ENCODE data around the gene CIBAR2.

The CIBAR2 gene

DNA sequence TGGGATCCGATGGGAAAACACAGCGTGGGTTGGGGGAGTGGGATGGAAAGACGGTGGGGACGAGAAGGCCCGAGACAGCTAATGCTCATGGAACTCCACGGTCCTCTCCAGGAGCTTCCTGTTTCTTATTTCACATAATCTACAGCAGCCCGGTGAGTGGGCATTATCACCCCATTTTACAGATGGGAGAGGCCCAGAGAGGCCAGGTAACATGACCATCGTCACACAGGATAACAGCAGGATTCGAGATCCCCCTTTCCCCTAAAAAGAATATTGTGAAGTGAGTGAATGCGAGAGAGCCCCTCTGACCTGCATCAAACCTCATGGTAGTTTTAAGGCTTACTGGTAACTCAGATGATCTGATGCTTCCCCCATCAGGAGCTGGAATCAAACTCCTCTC, 12.0 kb downstream of the CIBAR2 start:
- no peak for DNase-seq

DNA sequence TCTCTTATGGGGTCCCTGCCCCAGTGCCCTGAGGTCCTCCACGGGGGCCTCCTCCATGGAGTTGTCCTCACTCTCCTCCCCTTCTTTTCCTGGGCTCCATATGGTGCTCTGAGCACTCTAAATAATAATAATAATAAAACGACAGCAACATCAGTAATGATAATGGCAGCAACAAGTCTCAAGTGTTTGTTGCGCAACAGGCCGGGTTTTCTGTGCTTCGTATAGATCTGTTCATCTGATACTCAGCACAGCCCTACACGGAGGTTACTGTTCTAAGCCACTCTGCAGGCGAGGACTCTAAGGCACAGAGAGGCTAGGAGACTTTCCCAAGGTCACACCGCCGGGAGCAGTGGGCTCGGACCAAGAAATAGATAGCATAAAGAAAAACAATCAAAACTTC, 13.7 kb downstream of the CIBAR2 start:
- DNase-seq: no peak

DNA sequence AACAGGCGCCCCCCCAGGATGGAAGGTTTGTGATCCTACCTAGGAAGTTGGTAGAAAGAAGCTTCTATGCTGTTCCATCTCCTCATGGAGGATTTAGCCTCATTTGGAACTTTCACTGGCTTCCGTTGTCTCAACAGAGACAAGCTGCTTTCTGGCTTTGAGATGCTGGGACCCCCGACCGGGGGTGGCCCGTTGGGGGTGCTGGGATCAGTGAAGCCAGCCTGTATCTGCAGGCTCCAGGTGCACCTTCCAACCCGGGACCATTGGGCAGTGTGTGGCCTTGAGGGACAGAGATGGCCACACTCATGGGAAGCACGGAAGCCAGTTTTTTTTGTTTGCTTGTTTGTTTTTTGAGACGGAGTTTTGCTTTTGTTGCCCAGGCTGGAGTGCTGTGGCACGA, 15.4 kb downstream of the CIBAR2 start:
- no peak for DNase-seq

DNA sequence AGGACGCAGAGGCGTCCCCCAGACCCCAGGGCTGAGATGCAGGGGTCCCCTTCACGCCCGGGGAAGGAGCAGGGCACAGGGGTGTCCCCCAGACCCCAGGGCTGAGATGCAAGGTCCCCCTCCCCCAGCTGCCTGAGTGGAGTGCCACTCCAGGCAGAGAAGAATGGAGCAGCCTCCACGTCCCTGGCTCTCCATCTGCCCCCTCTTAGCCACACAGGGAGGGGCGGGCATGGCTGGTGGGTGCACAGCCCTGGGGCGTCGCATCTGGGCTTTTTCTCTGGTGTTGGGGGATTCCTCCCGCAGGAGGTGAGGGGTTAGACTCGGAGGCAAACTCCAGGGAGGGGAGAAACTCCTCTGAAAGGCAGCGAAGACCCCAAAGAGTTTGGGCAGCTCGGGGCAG, 17.5 kb downstream of the CIBAR2 start:
- no peak for DNase-seq

DNA sequence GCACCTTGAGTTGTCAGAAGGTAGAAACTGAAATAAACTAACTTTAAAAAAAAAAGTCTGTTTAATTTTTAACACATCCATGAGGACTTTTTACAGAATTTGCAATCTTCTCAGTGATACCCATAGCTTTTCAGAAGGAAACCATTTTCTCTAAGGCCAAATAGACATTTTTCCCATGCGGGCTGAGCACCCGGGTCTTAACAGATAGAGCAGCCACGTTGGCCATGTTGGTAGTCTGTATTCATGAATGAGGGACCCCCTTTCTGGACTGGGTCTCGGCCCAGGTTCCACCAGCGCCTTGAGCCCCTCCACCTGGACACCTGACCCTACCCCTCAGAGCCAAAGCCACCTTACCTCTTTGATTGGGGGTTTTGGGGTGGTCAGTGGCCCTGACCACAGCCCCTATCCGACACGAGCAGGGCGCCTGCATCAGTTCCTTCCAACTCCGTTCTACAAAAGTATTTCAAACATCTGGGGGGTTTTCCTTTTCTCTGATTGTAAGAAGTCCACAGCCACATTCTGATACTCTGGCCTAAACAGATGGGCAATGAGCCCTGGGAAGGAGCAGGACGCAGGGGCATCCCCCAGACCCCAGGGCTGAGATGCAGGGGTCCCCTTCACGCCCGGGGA, 18.0 kb downstream of the CIBAR2 start:
- DNase-seq: no peak

- no peak for DNase-seq
Observed at GRCh38 chr16:85093705-85094104, 18.6 kb downstream of the CIBAR2 start.

- no peak for DNase-seq
Observed at GRCh38 chr16:85092851-85093250, 19.4 kb downstream of the CIBAR2 start.

- DNase-seq: no peak
Observed at GRCh38 chr16:85092309-85092708, 20.0 kb downstream of the CIBAR2 start.

GRCh38 chr16:85091522-85091910, 20.8 kb downstream of the CIBAR2 start:
- no peak for DNase-seq

DNA sequence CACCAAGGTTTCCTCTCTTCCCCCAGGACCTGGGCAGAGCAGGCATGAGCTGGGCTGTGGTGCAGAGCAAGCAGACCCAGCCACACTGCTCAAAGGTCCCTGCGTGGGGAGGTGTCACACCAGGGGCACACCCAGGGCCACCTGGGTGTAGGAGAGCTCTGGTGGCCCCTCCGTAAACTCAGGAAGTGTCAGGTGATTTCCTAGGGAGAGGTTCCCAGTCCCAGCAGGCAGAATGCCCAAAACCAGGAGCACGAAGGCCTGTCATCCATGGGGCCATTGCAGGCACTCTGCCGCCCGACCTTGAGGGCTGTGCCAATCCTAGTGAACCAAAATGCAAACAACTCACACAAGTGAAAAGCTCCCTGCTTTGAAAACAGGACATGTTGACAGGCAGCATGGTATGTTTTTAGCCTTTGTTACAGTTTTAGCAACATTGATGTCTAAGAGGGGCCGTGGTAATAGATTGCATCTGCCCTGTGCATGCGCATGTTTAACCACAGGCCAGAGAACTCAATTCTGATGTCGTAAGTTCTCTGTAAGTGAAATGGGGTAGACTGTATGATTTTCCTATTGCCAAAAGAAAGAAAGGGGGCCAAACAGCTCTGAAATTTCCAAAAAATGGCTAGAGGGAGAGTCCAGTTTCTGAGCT, 21.3 kb downstream of the CIBAR2 start:
- no peak for DNase-seq

DNA sequence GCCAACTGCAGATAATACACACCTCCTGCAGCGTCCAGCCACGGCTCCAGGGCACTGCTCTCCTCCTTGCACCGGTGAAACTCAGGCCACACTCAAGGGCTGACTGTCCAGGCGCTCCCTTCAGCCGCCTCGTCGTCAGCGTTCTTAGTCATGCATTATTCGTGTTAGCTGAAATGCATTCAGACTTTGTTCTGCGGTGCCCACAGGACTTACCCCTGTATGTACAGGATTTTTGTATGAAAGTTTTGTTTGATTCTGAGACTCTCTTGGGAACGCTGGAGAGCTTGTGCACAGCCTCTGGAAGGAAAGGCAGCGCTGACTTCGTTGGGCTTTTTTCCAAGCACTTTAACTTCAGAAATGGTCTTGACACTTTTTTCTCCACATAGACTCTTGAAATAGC, 22.1 kb downstream of the CIBAR2 start:
- no peak for DNase-seq

DNA sequence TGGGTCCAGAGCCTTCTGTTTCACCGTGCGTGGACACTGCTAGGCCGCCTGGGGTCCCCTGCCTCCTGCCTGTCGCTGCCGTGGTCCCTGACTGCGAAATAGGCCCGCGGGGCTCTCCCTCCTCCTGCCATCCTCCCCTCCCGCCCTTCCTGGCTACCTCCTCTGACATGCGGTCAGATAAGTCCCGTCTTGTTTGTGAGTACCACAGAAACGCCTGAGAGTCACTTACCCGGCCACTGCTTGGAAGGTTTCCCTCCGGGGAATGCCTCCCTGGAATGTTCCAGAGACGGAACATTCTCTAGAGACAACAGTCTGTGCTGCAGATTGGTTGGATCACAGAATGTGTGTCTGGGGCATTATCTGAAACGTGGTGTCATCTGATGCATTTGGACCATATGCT, 22.7 kb downstream of the CIBAR2 start:
- no peak for DNase-seq

- no peak for DNase-seq
Observed at GRCh38 chr16:85088570-85089199, 23.6 kb downstream of the CIBAR2 start.

DNA sequence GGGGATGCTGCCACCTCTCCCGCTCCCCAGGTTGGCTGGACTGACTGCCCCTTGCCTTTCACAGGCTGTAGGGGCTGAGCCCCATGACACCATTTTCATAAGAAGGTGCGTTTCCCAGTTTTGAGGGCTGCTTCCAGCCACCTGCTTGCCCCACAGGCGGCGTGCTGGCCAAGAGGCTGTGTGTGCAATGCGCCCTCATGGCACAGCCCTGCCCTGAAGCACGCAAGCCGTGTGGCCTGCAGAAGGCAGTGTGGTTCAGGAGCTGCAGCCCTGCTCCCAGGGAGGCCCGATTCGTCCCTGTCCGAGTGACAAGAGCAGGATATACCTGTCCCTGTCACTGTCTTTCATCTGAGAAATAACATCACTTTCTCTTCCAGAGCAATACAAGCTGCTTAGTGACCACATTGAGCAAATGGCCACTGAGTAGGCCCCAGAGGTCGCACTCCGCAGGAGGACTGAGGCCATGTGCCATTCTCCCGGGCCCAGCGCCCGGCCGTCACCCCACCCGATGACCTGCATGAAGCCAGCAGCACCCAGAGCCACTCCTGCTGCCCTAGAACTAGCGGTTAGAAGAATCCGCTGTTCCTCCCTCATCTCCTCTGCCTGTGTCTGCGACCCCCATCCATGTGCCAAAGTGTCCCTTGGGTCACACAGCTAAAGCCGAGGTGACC, 24.2 kb downstream of the CIBAR2 start:
- DNase-seq: no peak

- peak; percentile 79 for DNase-seq
Observed at GRCh38 chr16:85086347-85087291, 25.7 kb downstream of the CIBAR2 start.

- no peak for DNase-seq
Observed at GRCh38 chr16:85085721-85086120, 26.6 kb downstream of the CIBAR2 start.

- no peak for DNase-seq
Observed at GRCh38 chr16:85084841-85085510, 27.3 kb downstream of the CIBAR2 start.

GRCh38 chr16:85083051-85083639, 29.1 kb downstream of the CIBAR2 start:
- DNase-seq: no peak

DNA sequence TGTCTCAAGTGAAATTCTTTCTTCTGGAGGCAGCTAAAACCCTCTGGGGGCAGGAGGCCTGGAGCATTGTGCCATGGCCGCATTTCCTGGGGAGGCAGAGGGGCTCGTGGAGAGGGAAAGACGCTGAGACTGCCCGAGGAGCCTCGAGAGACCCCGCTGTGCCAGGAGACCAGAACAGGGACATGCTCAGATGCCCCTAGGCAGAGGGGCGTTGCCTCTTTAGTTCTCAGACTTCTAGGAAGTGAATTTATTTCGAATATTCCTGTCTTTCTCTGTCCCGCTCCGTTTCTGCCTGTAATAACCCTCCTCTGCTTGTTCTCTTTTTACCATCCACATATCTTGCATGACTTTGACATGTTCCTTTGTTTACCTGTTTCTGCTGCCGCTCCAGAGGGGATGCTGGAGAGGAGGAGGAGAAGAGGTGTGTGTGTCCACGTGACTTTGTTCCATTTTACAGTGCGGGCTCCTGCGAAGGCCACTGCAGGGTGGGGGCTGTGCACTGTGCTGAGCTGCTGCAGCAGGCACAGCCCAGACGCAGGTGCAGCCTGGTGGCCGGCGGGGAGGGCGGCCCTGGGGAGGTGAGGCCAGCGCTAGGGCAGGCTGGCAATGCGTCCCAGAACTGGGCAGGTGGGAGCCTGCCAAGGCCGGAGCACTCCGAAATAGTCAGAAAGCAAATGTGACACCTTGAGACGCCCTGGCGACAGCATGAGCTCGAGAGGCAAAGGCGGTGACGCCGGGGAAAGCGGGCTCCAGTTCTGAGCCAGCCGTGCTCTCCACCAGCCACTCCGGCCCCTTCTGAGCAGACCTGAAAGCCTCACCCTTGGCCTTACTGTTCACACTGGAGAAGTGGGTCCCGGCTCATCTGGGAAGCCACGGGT, 29.9 kb downstream of the CIBAR2 start:
- DNase-seq: no peak

- no peak for DNase-seq
Observed at GRCh38 chr16:85081765-85082164, 30.5 kb downstream of the CIBAR2 start.

- no peak for DNase-seq
Observed at GRCh38 chr16:85081038-85081437, 31.2 kb downstream of the CIBAR2 start.
